ENCODE results near the gene MT1G. TPM values are rescaled to one million over a fixed set of nuclear protein-coding genes. Genes with fewer than 3 reads are reported as not detected.

Gene MT1G
- total RNA-seq, 1 donor from 2014 or later: 0.75 TPM

DNA sequence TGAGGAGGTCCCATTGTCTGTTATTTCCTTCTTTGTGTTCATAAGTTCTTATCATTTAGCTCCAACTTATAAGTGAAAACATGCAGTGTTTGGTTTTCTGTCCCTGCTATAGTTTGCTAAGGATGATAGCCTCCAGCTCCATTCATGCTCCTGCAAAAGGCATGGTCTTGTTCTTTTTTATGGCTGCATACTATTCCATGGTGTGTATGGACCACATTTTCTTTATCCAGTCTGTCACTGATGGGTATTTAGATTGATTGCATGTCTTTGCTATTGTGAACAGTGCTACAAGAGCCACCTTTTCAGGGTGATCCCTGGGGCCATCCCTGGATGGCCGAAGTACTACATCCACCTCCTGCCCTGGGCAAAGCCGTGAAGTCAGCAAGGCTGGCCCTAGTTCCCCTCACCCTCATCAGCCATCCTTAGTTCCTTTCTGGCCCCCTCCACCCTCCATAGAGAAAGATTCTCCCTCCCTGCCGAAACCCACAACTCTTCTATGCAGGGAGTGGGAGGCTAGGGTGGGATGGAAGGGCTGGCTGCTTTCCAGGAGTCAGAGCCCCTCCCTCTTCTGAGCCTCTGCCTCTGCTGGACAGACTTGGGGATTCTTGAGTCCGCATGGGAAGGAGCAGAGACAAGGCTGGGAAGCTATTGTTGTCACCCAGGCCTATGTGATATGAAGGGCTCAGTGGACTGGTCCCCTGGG, 22.7 kb upstream of the MT1G start:
- TF ChIP-seq, protein P1, sequence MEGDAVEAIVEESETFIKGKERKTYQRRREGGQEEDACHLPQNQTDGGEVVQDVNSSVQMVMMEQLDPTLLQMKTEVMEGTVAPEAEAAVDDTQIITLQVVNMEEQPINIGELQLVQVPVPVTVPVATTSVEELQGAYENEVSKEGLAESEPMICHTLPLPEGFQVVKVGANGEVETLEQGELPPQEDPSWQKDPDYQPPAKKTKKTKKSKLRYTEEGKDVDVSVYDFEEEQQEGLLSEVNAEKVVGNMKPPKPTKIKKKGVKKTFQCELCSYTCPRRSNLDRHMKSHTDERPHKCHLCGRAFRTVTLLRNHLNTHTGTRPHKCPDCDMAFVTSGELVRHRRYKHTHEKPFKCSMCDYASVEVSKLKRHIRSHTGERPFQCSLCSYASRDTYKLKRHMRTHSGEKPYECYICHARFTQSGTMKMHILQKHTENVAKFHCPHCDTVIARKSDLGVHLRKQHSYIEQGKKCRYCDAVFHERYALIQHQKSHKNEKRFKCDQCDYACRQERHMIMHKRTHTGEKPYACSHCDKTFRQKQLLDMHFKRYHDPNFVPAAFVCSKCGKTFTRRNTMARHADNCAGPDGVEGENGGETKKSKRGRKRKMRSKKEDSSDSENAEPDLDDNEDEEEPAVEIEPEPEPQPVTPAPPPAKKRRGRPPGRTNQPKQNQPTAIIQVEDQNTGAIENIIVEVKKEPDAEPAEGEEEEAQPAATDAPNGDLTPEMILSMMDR (IDR thresholded peaks at IDR 0.05; ENCODE audit: insufficient read depth, low read length, poor library complexity, severe bottlenecking): no peak
- no peak for DNase-seq (ENCODE audit: low read depth)
- Histone ChIP-seq H3K27me3 (ENCODE audit: control insufficient read depth, insufficient read depth, low read length) (no peaks in the 10 kb centered on the region), H3K4me3 (ENCODE audit: low read depth, low read length) (no peak overlapping the region), H3K36me3 (ENCODE audit: control insufficient read depth, insufficient read depth, low read length) (no peaks in the 10 kb centered on the region)

DNA sequence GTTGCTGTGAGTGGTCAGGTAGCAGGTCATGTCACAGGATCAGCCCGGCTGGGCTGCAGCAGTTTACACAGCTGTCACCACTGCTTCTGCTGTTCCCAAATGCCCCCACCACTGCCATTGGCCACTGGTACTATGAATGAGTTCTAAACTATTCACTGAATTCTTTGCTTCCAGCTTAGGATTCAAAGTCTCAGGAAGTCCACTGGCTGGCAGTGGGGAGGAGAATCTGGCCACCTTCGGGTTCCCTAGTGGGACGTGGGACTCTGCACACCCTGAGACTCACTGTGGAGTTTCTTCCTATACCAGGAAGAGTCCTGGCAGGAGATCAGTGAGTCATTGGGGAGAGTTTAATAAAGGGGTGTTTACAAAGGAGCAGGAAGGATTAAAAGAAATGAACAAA, 21.3 kb upstream of the MT1G start:
- TF ChIP-seq, protein P1 (IDR thresholded peaks at IDR 0.05; ENCODE audit: insufficient read depth, low read length, poor library complexity, severe bottlenecking): no peak
- no peak for DNase-seq (ENCODE audit: low read depth)
- Histone ChIP-seq H3K36me3 (ENCODE audit: control insufficient read depth, insufficient read depth, low read length) (no peaks in the 10 kb centered on the region), H3K4me3 (ENCODE audit: low read depth, low read length) (no peak overlapping the region), H3K27me3 (ENCODE audit: control insufficient read depth, insufficient read depth, low read length) (no peaks in the 10 kb centered on the region)

DNA sequence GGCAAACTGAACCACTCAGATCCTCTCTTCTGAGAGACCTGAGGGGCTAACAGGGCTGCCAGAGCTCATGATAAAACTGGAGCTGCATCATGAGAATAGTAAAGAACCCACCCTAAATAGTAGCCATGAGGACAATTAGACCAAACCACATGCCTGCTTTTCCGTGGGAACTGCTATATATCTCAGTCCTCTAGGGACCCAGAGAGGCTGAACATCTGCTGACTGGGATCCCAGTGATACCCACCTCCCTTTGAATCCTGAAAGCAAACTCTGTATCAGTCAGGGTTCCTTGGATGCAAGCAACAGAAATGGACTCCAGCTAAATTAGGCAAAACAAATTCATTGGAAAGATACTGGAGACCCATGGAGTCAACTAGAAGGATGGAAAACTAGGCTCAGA, 20.9 kb upstream of the MT1G start:
- no peak overlapping the region for H3K4me3 ChIP-seq (ENCODE audit: low read depth, low read length)

DNA sequence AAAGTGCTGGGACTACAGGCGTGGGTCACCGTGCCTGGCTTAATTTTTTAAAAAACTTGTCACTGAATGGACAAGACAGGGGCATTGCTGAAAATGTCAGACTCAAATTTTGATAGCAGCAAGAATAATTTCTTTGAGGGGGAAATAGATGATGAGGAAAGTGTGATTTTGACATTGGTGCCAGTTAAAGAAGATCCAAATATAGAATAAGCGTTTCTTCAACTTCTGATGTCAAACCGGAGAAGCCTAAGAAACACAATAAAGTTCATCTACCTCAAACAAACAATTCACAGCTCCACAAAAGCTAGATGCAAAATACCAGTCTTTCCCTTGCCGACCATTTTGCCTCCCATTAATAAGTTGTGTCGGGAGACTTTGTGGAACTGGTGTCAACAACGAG, 18.9 kb upstream of the MT1G start:
- no peaks in the 10 kb centered on the region for H3K36me3 ChIP-seq (ENCODE audit: control insufficient read depth, insufficient read depth, low read length)
- no peak for DNase-seq (ENCODE audit: low read depth)
- no peak overlapping the region for H3K4me3 ChIP-seq (ENCODE audit: low read depth, low read length)
- TF ChIP-seq, protein P1 (IDR thresholded peaks at IDR 0.05; ENCODE audit: insufficient read depth, low read length, poor library complexity, severe bottlenecking): no peak
- H3K27me3 ChIP-seq (ENCODE audit: control insufficient read depth, insufficient read depth, low read length): no peaks in the 10 kb centered on the region

More for the DNA sequence above, 20.9 kb upstream of the MT1G start:
- Histone ChIP-seq H3K27me3 (ENCODE audit: control insufficient read depth, insufficient read depth, low read length) (no peaks in the 10 kb centered on the region), H3K36me3 (ENCODE audit: control insufficient read depth, insufficient read depth, low read length) (no peaks in the 10 kb centered on the region)
- TF ChIP-seq, protein P1 (IDR thresholded peaks at IDR 0.05; ENCODE audit: insufficient read depth, low read length, poor library complexity, severe bottlenecking): no peak
- no peak for DNase-seq (ENCODE audit: low read depth)

DNA sequence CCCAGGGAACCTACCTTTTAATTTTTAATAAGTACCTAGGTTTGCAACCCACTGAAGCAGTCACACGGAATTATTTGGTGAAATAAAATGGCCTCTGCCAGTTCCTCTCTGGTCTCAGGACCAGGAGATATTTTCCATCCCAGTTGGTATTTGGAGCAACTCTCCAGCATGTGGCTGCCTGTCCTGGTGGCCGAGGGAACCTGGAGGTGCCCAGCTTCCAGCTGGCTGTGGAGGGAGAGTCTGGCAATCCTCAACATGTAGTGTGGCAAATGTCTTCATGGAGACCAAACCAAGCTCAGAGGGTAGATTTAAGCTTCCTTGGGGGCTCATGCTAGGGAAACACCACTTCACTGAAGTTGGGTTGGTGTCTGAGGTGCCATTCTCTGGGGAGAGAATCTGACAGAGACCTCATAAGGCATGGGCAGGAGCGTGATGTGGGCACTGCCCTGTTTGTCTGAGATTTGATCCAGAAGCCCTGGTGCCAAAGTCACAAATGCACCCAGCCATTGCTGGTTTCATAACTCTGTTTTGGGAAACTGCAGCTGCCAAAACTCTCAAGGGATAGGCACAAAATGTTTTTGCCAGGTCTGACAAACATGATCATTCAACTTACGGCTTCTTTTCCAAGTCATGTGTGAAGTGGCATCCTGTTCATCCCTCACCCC, 17.2 kb upstream of the MT1G start:
- Histone ChIP-seq H3K4me3 (ENCODE audit: low read depth, low read length) (no peak overlapping the region), H3K36me3 (ENCODE audit: control insufficient read depth, insufficient read depth, low read length) (no peaks in the 10 kb centered on the region), H3K27me3 (ENCODE audit: control insufficient read depth, insufficient read depth, low read length) (no peaks in the 10 kb centered on the region)
- TF ChIP-seq, protein P1 (IDR thresholded peaks at IDR 0.05; ENCODE audit: insufficient read depth, low read length, poor library complexity, severe bottlenecking): no peak
- no peak for DNase-seq (ENCODE audit: low read depth)

Data from kidney epithelial cell (primary cell).